NCI-H510A treated with DMSO at 0.1 percent for 48 hours (cell line): ENCODE data around the gene PRKCA.
"Not testable (repeated sequence)": the region's sequence is repeated elsewhere in the genome, so short reads cannot be mapped to it uniquely, and the experiment has no call there.

Experiments used
- DNase-seq: peaks from one replicate; lab custom pipeline; 2025; lab: John Stamatoyannopoulos, UW

PRKCA gene

GRCh38 chr17:66290101-66290722, 12.2 kb upstream of the PRKCA start:
- DNase-seq, result no peak

- no peak for DNase-seq
These were observed 10.1 kb upstream of the PRKCA start for GRCh38 chr17:66292353-66292752.

DNA sequence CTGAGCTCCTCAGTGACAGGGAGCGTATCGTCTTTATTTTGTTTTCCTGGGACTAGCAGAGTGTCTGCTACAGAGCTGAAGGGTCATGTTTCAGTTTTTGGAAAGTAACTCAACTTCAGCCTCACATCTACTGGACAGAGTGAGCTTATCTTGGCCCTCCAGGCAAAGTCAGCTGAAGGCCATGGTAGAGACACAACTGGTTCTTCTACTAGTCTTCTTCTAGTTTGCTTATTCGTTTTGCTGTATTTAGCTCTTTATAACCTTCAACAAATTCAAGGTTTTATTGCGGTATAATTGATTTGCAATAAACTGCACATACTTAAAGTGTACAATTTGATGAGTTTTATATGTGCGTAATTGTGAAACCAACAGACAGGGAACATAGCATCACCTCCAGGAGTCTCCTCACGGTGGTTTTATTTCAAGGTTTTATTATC, 6.1 kb upstream of the PRKCA start:
- DNase-seq, result no peak

- not testable (repeated sequence) for DNase-seq
These were observed 5.0 kb upstream of the PRKCA start for GRCh38 chr17:66297443-66297842.

- DNase-seq, result no peak
These were observed 2.7 kb upstream of the PRKCA start for GRCh38 chr17:66299711-66300110.

DNA sequence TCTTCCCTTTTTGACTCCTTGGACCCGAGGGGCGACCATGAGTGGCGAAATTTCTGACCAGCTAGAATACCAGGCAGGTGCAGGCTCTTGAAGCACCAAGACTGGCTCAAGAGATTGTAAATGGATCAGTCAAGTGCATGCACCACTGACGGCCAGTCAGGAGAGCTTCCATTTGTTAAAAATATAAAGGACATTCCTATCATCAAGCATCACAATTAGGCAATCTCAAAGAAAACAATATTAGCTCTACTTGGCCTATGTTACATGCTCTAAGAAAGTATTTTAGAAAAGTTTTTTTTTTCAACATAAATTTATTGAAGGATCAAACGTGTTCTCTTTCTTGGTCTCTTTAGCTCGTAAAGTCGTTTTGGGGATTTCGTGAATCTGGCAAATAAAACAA, 1.5 kb upstream of the PRKCA start:
- no peak for DNase-seq

GRCh38 chr17:66301367-66301863, 998 bp upstream of the PRKCA start:
- DNase-seq, result no peak

GRCh38 chr17:66302761-66303626, 581 bp downstream of the PRKCA start:
- DNase-seq, result peak; percentile 20

GRCh38 chr17:66304304-66305174, 2.1 kb downstream of the PRKCA start:
- no peak for DNase-seq

DNA sequence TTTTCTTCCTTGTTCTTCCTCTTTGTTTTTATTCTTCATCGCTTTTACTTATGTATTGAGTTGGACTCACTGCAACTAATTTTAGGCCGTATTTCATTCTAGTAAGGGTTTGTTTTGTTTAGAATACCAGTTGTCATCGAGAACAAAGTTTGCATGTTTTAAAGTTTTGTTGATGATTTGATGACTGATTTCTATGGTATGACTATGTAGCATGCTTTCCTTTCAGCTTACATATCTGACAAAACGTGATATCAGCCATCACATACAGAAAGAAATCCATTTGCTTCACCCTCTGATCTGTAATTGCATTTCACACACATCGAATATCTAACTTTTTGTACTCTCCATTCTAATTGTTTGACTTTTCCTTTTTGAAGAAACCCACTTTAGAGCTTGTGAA, 4.0 kb downstream of the PRKCA start:
- no peak for DNase-seq

DNA sequence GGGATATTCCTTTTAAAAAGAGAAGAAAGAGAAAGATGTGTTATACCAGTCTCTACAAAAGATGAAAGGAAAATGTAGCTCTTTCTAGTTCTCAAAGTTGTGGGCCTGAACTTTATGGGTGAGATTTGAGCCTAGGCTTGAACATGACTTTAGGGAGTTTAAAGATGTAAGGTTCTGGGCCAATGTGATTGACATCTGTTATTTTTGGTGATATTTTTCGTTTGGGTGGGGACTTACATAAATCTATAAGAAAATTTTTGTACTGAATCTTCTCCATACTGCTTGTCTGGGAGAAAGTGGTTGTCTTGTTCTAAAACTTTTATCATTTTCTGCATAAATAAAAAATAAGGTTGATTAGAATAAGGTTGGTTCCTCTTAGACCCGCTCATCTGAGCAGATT, 4.8 kb downstream of the PRKCA start:
- no peak for DNase-seq

DNA sequence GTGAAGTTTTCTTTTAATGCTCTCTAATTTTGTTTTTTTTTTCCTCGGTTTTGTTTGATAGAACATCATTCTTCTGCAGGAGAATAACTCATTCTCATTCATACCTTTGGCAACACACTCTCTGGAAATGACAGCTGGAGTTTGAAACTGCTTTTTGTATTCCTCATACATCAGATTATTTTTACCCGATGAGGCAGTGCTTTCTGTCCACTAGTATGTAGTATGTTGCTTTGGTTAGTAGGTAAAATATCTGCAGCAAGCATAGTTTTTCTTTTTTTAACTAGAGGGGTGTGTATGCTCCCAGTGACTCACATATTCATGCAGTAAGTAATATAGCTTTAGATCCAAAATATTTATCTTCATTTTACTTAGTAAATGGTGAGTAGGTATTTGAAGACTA, 6.4 kb downstream of the PRKCA start:
- no peak for DNase-seq

DNA sequence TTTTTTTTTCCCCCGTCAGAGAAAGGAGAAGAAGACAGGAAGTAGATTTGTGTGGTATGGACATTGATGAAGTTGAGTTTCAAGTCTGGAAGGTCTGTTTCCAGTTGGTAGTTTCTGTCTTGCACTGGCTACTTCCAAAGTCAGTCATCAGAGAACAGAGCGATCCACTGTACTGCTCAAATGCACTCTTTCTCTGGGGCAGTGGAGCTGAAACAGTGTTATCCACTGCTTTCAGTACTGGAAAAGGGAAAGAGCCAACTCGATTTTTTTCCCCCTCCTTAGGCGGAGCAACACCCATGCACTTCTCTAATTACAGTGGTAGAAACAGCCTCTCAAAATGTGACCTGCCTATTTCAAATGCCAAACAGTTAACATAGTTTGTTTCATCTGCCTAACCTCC, 7.4 kb downstream of the PRKCA start:
- no peak for DNase-seq

GRCh38 chr17:66310528-66311148, 8.2 kb downstream of the PRKCA start:
- DNase-seq, result no peak

DNA sequence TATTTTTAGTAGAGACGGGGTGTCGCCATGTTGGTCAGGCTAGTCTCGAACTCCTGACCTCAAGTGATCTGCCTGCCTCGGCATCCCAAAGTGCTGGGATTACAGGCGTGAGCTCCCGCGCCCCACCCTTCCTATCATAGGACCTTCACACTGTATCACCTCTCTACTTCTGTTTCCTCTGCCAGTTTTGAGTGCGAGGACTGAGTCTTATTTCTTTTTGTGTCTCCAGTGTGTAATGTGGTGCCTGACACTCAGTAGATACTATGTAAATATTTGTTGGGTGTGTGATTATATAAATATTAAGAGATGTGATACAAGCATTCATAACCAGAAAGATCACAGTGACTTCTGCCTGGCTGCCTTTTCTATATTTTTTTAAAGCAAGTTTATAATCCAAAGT, 10.5 kb downstream of the PRKCA start:
- no peak for DNase-seq

- no peak for DNase-seq
These were observed 10.9 kb downstream of the PRKCA start for GRCh38 chr17:66313325-66313724.

DNA sequence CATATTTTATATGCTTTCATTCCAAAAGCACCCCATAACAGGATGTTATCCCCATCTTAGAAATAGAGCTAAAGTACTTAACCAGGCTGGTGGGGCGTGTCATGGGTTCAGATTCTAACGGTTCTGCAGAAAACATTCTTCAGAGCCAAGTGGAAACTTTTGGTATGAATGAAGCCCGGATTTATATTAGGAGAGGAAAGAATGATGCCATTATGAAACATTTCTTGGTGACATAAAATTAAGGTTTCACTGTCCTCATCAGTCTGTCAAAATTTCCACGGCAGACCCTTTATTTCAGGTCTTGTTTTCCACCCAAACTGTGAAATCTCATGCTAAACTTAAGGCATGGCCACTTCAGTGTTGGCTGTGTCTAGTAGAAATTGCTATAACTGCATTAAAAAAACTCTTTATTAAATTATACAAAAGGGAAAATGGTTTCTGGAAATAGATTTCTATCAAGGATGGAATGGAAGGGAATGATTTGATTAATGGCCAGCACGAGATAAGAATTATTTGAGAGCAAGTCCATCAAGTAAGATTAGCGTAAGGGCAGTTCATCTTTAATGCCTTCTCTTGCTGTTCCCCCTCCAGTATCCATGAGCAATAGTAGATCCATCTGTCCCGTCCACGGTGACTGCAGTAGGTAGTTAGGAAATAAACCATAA, 11.7 kb downstream of the PRKCA start:
- DNase-seq, result no peak

DNA sequence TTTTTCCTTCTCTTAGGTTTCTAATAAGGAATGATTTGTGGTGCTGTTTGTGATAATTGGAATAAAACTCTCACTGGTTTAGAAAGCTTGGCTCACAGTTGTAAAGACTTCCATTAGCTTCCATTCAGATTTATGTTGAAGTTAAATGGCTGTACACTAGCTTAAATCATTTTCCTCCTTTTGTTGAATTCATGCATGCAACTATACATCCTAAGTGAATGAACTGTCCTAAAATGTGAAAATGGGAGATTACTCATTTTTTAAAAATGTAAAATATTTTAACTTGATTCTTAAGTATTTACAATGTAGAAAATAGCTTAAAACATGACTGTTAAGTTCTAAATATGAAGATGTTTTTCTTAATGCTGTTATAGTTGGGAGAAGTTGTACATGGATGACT, 15.2 kb downstream of the PRKCA start:
- no peak for DNase-seq

- DNase-seq, result no peak
These were observed 16.8 kb downstream of the PRKCA start for GRCh38 chr17:66319226-66319625.

GRCh38 chr17:66322764-66323163, 20.4 kb downstream of the PRKCA start:
- no peak for DNase-seq

GRCh38 chr17:66324381-66325004, 22.1 kb downstream of the PRKCA start:
- DNase-seq, result not testable (repeated sequence)
